HS-5 (cell line): Measurements from ENCODE around the gene DMXL1.
A peak's percentile ranks its signal among the peaks of the same experiment; 100 is the strongest.

Experiments used
- DNase-seq: peaks from one replicate; pipeline ENCODE4 v3.0.0-alpha.2; 2012; ENCODE audit warnings: low read depth

DMXL1 gene, protein sequence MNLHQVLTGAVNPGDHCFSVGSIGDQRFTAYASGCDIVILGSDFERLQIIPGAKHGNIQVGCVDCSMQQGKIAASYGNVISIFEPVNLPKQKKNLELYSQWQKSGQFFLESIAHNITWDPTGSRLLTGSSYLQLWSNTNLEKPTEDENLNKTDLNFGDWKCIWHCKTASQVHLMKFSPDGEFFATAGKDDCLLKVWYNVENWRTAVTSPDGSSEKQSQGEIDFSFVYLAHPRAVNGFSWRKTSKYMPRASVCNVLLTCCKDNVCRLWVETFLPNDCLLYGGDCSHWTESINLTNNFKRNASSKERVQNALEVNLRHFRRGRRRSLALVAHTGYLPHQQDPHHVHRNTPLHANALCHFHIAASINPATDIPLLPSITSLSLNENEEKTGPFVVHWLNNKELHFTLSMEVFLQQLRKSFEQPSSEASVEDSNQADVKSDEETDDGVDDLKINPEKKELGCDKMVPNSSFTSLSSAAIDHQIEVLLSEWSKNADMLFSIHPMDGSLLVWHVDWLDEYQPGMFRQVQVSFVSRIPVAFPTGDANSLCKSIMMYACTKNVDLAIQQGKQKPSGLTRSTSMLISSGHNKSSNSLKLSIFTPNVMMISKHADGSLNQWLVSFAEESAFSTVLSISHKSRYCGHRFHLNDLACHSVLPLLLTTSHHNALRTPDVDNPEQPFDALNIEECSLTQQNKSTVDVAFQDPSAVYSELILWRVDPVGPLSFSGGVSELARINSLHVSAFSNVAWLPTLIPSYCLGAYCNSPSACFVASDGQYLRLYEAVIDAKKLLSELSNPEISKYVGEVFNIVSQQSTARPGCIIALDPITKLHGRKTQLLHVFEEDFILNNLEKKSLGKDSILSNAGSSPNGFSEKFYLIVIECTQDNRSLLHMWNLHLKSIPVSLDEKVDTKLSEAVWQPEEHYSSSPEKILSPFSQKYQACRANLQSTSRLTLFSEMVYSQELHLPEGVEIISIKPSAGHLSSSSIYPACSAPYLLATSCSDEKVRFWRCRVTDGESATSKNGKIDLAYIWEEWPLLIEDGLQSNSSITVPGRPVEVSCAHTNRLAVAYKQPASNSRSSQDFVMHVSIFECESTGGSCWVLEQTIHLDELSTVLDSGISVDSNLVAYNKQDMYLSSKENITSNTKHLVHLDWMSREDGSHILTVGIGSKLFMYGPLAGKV (N-terminal part only)

DNA sequence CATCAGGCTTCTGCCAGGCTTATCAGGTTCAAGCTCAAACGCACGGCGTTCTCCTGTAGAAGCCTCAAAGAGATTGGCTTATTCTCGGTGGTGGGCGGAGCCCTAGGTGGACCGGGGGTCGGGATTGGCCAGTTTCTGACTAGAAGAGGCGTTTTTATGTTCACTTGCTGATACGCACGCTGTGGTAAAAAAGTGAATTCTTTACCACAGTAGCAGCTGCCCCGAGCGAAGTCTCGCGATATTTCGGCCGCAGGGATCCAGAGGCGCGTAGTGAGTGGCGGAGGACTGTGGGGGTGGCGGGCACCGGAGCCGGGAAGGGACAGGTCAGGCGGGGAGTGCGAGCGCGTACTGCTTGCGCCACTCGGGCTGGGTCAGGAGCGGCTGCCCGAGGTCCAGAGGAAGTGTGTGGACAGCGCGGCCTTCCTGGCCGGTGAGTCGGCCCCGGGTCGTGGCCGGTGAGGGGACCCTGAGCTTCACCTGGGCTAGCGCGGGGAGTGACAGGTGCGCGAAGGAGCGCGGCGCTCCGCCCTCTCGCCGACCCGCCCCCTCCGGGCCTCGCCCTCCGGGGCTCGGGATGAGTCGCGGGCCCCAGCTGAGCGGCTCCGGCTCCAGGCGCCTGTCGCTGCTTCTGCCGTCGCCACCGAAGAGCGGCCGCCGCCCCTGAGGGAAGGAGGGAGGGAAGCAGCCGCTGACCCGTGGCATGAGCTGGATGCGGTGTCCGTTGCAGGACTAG lies at the start of gene DMXL1:
DMXL1 (plus strand) TSS at position 260 of the 733 bp plus-strand sequence. CDS start 483 bp downstream, outside the sequence.
- peak; percentile 98 for DNase-seq

DNA sequence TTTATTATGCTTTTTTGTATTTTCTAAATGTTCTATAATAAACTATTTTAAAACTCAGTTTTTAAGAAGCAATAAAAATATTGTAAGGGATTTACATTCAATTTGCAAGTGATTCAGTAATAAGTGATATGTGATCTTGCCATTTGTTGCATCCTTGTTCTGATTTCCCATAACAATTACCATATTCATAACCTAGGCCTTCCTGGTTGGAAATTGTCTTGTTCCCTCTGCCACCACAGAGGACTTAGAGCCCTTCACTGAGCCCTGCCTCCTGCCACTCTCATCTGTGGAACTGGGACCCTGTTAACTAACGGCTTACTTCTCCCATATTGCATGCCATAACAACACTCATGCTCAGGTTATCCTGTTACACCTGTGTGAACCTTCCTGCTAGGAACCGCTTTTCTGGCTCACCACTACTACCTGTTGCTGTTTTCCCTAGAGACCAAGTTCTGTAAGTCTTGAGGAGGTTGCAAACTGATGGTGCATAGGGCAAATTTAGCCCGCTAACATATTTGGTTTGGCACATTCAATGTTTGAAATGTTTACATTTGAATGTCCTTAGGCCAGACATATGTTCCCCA lies 49.6 kb upstream of the DMXL1 start:
- no peak for DNase-seq

GRCh38 chr5:119022017-119022745 lies 48.7 kb upstream of the DMXL1 start:
- no peak for DNase-seq

DNA sequence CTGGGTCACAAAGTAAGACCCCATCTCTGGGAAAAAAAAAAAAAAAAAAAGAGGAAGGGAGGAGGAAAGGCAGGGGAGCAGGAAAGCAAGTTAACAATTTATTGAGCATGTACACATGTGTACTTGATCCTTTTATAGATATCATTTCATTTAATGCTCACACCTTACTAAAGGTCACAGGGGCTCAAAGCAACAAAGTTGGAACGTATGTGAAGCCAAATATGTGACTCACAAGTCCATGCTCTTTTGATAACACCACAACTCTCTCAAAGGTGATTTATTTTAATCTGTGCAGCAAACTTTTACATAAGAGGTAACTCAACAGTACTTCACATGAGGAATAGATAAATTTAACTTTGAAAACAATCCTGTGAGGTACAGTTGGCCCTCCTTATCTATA lies 48.1 kb upstream of the DMXL1 start:
- DNase-seq: no peak

- DNase-seq: no peak
These were observed 42.3 kb upstream of the DMXL1 start for GRCh38 chr5:119028575-119028974.

DNA sequence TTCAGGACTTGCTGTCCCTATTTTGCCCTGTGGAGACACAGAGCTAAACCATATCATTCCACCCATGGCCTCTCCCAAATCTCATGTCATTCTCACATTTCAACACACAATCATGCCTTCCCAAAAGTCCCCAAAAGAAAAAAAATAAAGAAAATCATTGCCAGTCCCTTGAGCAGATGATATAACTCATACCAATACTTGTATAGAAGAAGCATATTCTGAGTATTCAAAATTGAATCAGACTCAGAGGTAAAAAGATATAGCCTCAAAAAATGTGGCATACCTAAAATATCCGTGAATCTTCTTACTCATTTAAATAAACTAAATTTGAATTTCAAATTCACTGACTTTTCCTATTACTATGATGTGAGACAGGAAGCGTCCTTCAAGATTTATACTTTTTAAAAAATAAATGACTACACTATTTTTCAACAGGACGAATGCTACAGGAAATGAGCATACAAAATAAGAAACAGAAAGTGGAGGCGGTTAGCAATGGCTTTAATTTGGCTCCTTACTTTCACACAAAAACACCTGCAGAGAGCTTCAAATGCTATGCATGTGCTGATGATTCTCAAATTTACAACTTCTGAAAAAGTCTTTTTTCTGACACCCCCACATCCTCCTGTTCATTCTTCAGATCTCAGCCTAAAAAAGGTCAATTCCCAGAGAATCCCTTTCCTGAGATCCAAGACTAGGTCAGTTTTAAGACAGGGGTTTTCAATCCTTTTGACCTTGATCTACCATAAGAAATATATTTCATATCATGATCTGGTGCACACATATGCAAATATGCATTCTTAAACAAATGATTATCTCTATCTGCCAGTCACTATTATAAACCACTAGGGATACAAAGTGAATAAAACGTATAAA lies 39.6 kb upstream of the DMXL1 start:
- no peak for DNase-seq

- DNase-seq: no peak
These were observed 39.0 kb upstream of the DMXL1 start for GRCh38 chr5:119031905-119032304.

- no peak for DNase-seq
These were observed 38.2 kb upstream of the DMXL1 start for GRCh38 chr5:119032656-119033055.

- no peak for DNase-seq
These were observed 37.8 kb upstream of the DMXL1 start for GRCh38 chr5:119033135-119033534.

- peak; percentile 68 for DNase-seq
These were observed 34.7 kb upstream of the DMXL1 start for GRCh38 chr5:119036101-119036762.

GRCh38 chr5:119037496-119038215 lies 33.2 kb upstream of the DMXL1 start:
- no peak for DNase-seq

GRCh38 chr5:119048246-119048645 lies 22.6 kb upstream of the DMXL1 start:
- DNase-seq: no peak

DNA sequence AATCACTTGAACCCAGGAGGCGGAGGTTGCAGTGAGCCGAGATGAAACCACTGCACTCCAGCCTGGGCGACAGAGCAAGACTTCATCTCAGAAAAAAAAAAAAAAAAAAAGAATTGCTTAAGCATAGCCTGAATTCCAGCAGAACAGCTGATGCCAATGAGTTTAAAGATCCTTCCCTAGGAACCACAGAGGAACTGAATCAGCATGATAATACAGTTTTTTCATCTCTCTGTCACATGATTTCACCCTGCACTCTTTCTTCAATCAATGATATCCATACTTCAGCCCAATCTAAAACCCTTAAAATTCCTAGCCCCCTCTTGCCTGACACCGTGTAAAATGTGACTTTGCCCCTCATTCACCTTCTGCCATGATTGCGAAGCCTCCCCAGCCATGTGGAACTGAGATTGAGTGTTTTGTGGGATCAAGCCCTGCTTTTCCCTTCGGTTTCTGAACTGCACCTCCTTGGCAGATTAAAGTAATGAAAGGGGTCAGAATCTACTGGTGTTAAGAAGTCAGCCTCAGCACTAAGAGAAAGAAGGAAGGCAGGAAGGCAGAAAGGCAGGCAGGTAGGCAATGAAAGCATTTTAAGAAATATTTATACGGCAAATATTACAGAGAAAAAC lies 20.9 kb upstream of the DMXL1 start:
- DNase-seq: peak; percentile 50

DNA sequence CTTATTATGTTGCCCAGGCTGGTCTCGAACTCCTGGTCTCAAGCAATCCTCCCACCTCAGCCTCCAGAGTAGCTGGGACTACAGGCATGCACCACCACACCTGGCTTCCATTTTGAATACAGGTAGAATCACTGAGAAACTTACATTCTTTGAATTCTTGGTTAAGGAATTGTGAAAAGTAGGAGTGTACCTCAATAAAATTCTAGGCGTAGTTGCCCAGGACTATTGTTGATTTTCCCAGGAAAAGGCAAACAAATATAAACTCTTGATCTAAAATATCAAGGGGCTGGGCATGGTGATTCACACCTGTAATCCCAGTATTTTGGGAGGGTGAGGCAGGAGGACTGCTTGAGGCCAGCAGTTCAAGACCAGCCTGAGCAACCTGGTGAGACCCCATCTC lies 16.8 kb upstream of the DMXL1 start:
- DNase-seq: no peak

DNA sequence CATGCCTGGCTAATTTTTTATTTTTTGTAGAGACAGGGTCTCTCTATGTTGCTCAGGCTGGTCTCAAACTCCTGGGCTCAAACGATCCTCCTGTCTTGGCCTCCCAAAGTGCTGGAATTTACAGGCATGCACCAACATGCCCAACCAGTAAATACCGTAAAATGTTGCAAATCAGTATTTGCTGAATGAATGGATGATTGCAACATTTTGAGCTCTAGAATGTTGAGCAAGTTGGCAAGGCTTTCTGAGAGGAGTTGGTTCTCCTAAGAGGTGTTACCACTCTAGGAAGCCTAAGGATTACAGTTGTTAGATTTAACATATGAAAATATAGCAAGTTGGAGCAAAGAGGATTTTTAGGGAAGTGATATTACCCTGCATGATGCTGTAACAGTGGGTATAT lies 15.6 kb upstream of the DMXL1 start:
- no peak for DNase-seq

- DNase-seq: no peak
These were observed 11.8 kb upstream of the DMXL1 start for GRCh38 chr5:119058979-119059529.

DNA sequence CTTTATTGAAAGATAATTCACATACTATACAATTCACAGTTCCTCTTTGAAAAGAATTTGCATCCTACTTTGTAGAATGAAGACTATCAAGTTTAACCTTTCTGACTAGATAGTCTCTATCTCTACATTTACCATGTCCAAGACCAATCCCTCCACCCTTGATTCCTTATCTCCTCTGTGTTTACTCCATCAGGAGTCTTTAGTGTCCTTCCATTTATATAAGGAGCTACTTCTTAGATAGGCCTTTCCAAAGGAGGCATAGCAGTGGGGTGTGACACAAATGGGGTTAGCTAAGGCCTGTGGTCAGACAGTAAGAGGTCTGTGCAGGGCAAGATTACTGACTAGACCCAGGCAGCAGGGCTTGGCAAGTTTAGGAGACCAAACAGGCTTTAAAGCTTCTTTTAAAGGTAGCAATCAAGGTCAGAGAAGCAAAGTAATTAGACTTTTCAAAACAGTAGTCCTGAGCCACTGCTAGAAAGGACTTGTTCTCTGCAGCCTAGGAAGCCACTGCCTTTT lies 11.1 kb upstream of the DMXL1 start:
- DNase-seq: no peak
